Stomach (tissue), 9 donors: ENCODE results near the gene PKDCC. TPM values are rescaled to one million over a fixed set of nuclear protein-coding genes. Genes with fewer than 3 reads are reported as not detected.

Experiments
- DNase-seq, 2 donors: peaks; one replicate each; pipeline versions ENCODE4 v3.0.0 to v3.0.0-alpha.2; 2013 to 2019
- H3K27ac ChIP-seq, 5 donors: fragments of 200-600 bp in 4 of 5; sonication (generic) in 4 of 5; one replicate each; pipeline ENCODE4 v1.5.1; 2013 to 2019; ENCODE audit warnings: mild to moderate bottlenecking in 1 of 5, moderate library complexity in 1 of 5
- H3K27me3 ChIP-seq, 3 donors: fragments of 200-600 bp; sonication (generic); one replicate each; pipeline ENCODE4 v1.5.1; 2017 to 2019; ENCODE audit warnings: mixed run types in 1 of 3
- H3K36me3 ChIP-seq, 4 donors: fragments of 200-600 bp; sonication (generic); 1 replicate in 3 of 4; 2 replicates in 1 of 4; pipeline ENCODE4 v1.5.1; 2016 to 2019
- H3K4me1 ChIP-seq, 4 donors: fragments of 200-600 bp; sonication (generic); one replicate each; pipeline ENCODE4 v1.5.1; 2016 to 2019
- H3K4me3 ChIP-seq, 4 donors: fragments of 200-600 bp; sonication (generic) in 3 of 4; one replicate each; pipeline ENCODE4 v1.5.1; 2016 to 2019; ENCODE audit warnings: mild to moderate bottlenecking in 1 of 4
- H3K9me3 ChIP-seq, 4 donors: fragments of 200-600 bp; sonication (generic); one replicate each; pipeline ENCODE4 v1.5.1; 2016 to 2019
- CTCF ChIP-seq, 7 experiments: fragments of 450-650 bp in 4 of 7; fragments of 200-600 bp in 3 of 7; sonication (generic) in 3 of 7; IDR thresholded peaks; one replicate each; pipeline ENCODE4 v1.5.1; 2016 to 2019; ENCODE audit warnings: antibody characterized with exemption in 7 of 7, control low read depth in 2 of 7, mild to moderate bottlenecking in 1 of 7
- EP300 ChIP-seq: sonication (generic); formaldehyde crosslinking; IDR thresholded peaks from one replicate; pipeline ENCODE4 v1.6.1; 2017; ENCODE audit warnings: antibody characterized with exemption
- POLR2A ChIP-seq, 4 donors: fragments of 450-650 bp; IDR thresholded peaks; one replicate each; pipeline ENCODE4 v1.6.1; 2016; ENCODE audit warnings: antibody characterized with exemption in 4 of 4, control low read depth in 2 of 4, mild to moderate bottlenecking in 1 of 4, moderate library complexity in 1 of 4
- POLR2AphosphoS5 ChIP-seq, 3 donors: sonication (generic); formaldehyde crosslinking; IDR thresholded peaks; one replicate each; pipeline ENCODE4 v1.6.1; 2016; ENCODE audit warnings: antibody characterized with exemption in 3 of 3
- WGBS, 5 donors: extraction: QIAGEN DNeasy Blood & Tissue Kit in 3 of 5; methylation state at CpG; one replicate each; pipeline versions ENCODE4 v1.1.5 to v1.1.7; 2013 to 2018; 5-methylcytosine and 5-hydroxymethylcytosine counted together
- intact Hi-C: fragments of 100-400 bp; cut with DNase I; formaldehyde crosslinking; loops from one replicate; pipeline ENCODE4 v1.15.1; 2023; ENCODE audit warnings: low total_unique reads
- polyA plus RNA-seq, 3 donors: library from polyadenylated mRNA; stranded (reverse); fragments of 200-250 nt; gene quantifications; one replicate each; pipeline ENCODE4 v1.2.3, GENCODE V29; 2013
- total RNA-seq, 5 donors: library from RNA; depleted of rRNA; stranded (reverse); fragments of >200 nt; gene quantifications; one replicate each; pipeline versions ENCODE4 v1.1.0 to v1.2.3, GENCODE V29; 2014 to 2016
- donor health status: healthy with polysubstance abuse.
- donor health status: Bipolar disorder and iron deficiency.
- donor health status: healthy.

PKDCC gene
- total and polyA plus RNA-seq, 8 donors: 15.4 to 176 (median 50.9) TPM

- intact Hi-C loops: loop anchor here (10.0 kb wide), 1 partner anchor 242 kb away; no protein-coding TSS in a partner anchor
- TF ChIP-seq EP300 (no peak), CTCF (IDR thresholded peaks at IDR 0.05) (no peak), POLR2A (IDR thresholded peaks at IDR 0.05) (no peak), POLR2AphosphoS5 (IDR thresholded peaks at IDR 0.05) (peak in 2 of 3 donors; percentile 71 to 78)
- WGBS, 5 donors: 23 to 27% (median 25%) methylated on average over 7 of the region's 7 CpGs
- peaks cover 15 to 61% (median 27%) of the 10 kb centered on the region in 4 donors for H3K4me1 ChIP-seq
- no peak overlapping the region for H3K4me3 ChIP-seq
- H3K36me3 ChIP-seq: no peaks in the 10 kb centered on the region
- peak overlapping the region; percentile 4 to 66 (median 49) for H3K27ac ChIP-seq
- DNase-seq: peak; percentile 55 to 74
- H3K9me3 ChIP-seq: no peaks in the 10 kb centered on the region
- no peaks in the 10 kb centered on the region for H3K27me3 ChIP-seq
These were observed 44.5 kb downstream of the PKDCC start for GRCh38 chr2:42092084-42092996.

GRCh38 chr2:42094114-42094513 is 46.3 kb downstream of the PKDCC start:
- H3K4me3 ChIP-seq: no peak overlapping the region
- peaks cover 18 to 79% (median 30%) of the 10 kb centered on the region in 4 donors for H3K4me1 ChIP-seq
- no peaks in the 10 kb centered on the region for H3K36me3 ChIP-seq
- H3K27me3 ChIP-seq: no peaks in the 10 kb centered on the region
- intact Hi-C loops: loop anchor here (10.0 kb wide), 1 partner anchor 241 kb away; no protein-coding TSS in a partner anchor
- no peak overlapping the region for H3K27ac ChIP-seq
- no peak for DNase-seq
- TF ChIP-seq EP300: no peak
- TF ChIP-seq POLR2A (IDR thresholded peaks at IDR 0.05): no peak
- TF ChIP-seq POLR2AphosphoS5 (IDR thresholded peaks at IDR 0.05): no peak
- TF ChIP-seq CTCF (IDR thresholded peaks at IDR 0.05): no peak
- no peaks in the 10 kb centered on the region for H3K9me3 ChIP-seq

GRCh38 chr2:42095923-42096408 is 48.1 kb downstream of the PKDCC start:
- 24 to 35% (median 31%) methylated on average over 2 of the region's 2 CpGs for WGBS, 5 donors
- DNase-seq: peak; percentile 90 to 92
- Histone ChIP-seq H3K27ac (peak overlapping the region in 1 of 5 donors; percentile 23), H3K4me3 (no peak overlapping the region), H3K9me3 (no peaks in the 10 kb centered on the region), H3K27me3 (no peaks in the 10 kb centered on the region), H3K4me1 (peaks cover 19 to 86% (median 34%) of the 10 kb centered on the region in 4 donors), H3K36me3 (no peaks in the 10 kb centered on the region)
- intact Hi-C loops: loop anchor here (10.0 kb wide), 1 partner anchor 239 kb away; no protein-coding TSS in a partner anchor
- TF ChIP-seq EP300 (no peak), POLR2AphosphoS5 (IDR thresholded peaks at IDR 0.05) (peak in 1 of 3 donors; percentile 46), CTCF (IDR thresholded peaks at IDR 0.05) (peak in 5 of 7 experiments; percentile 71 to 93 (median 79))

GRCh38 chr2:42096869-42097591 is 49.2 kb downstream of the PKDCC start:
- no peaks in the 10 kb centered on the region for H3K9me3 ChIP-seq
- intact Hi-C loops: loop anchor here (10.0 kb wide), 1 partner anchor 238 kb away; no protein-coding TSS in a partner anchor
- H3K4me1 ChIP-seq: peaks cover 18 to 86% (median 37%) of the 10 kb centered on the region in 4 donors
- 71 to 90% (median 76%) methylated on average over 10 of the region's 10 CpGs for WGBS, 5 donors
- peak overlapping the region in 3 of 5 donors; percentile 23 to 82 (median 41) for H3K27ac ChIP-seq
- no peak overlapping the region for H3K4me3 ChIP-seq
- H3K36me3 ChIP-seq: no peaks in the 10 kb centered on the region
- no peaks in the 10 kb centered on the region for H3K27me3 ChIP-seq
- no peak for DNase-seq
- TF ChIP-seq CTCF (IDR thresholded peaks at IDR 0.05) (no peak), POLR2AphosphoS5 (IDR thresholded peaks at IDR 0.05) (no peak), POLR2A (IDR thresholded peaks at IDR 0.05) (no peak), EP300 (no peak)
